RWPE2 (cell line): ENCODE measurements around the gene DCPS.
"Not testable (repeated sequence)": the region's sequence is repeated elsewhere in the genome, so short reads cannot be mapped to it uniquely, and the experiment has no call there.

Experiments
- ATAC-seq: fragments of 200-7000 bp; cut with Tn5 transposase; 3 replicates; pipeline ENCODE4 v1.9.1; 2021; ENCODE audit warnings: low read depth
- DNase-seq: peaks from one replicate; pipeline ENCODE4 v3.0.0-alpha.2; 2020; ENCODE audit warnings: low spot score
- H3K27ac ChIP-seq: fragments of 450-650 bp; 2 replicates; pipeline ENCODE4 v1.5.1; 2017; ENCODE audit warnings: mild to moderate bottlenecking; ENCODE audit not compliant: poor library complexity, severe bottlenecking
- H3K27me3 ChIP-seq: fragments of 250-450 bp; sonication (Bioruptor Pico); 2 replicates; pipeline ENCODE4 v1.5.1; 2021; ENCODE audit warnings: mild to moderate bottlenecking, moderate library complexity; ENCODE audit not compliant: insufficient read depth, poor library complexity, severe bottlenecking
- H3K36me3 ChIP-seq: fragments of 250-450 bp; sonication (Bioruptor Pico); 2 replicates; pipeline ENCODE4 v1.5.1; 2020; ENCODE audit warnings: low read depth, mild to moderate bottlenecking, moderate library complexity
- H3K4me1 ChIP-seq: fragments of 250-450 bp; sonication (Bioruptor Pico); 2 replicates; pipeline ENCODE4 v1.5.1; 2021; ENCODE audit warnings: mild to moderate bottlenecking, moderate library complexity; ENCODE audit not compliant: insufficient read depth, poor library complexity, severe bottlenecking
- H3K4me3 ChIP-seq: fragments of 250-450 bp; sonication (Bioruptor Pico); 2 replicates; pipeline ENCODE4 v1.5.1; 2021; ENCODE audit warnings: mild to moderate bottlenecking, moderate library complexity; ENCODE audit not compliant: severe bottlenecking
- H3K9me3 ChIP-seq: fragments of 250-450 bp; sonication (Bioruptor Pico); 2 replicates; pipeline ENCODE4 v1.5.1; 2021; ENCODE audit warnings: mild to moderate bottlenecking, moderate library complexity; ENCODE audit not compliant: severe bottlenecking
- CTCF ChIP-seq: fragments of 450-650 bp; IDR thresholded peaks from one replicate; pipeline ENCODE4 v1.5.1; 2017; ENCODE audit warnings: mild to moderate bottlenecking, moderate library complexity; ENCODE audit not compliant: poor library complexity, severe bottlenecking

Gene DCPS

DNA sequence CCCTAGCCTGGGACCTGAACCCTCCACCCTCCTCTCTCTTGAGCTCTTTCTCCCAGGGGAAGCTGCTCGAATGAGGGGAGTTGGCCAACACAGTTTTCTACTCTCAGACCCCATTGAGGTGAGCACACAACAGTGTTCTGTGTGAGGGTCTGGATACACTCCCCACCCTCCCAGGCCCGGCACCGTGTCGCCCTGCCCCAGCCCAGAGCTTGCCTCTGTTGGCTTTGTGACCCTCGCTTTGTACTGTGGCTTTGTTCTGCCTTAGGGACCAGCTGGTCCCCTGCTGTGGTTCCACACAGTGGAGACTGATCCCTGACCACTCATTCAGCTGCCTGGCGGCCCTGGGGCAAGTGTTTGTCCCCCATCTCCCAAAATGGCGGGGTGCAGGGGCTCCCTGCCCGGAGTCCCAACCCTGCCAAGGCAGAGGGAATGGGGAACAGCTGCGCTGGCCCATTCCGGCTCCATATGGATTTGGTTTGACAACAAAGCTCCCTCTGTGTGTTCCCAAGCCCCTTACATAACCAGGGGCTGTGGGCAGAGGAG lies 59.9 kb downstream of the DCPS start:
- no peak overlapping the region for H3K4me3 ChIP-seq
- no peak for ATAC-seq
- H3K27ac ChIP-seq, result no peak overlapping the region
- no peaks in the 10 kb centered on the region for H3K4me1 ChIP-seq
- no peak for TF ChIP-seq CTCF
- H3K27me3 ChIP-seq, result no peaks in the 10 kb centered on the region
- peaks cover 12% of the 10 kb centered on the region; the same call in 1 of the 2 replicates for H3K36me3 ChIP-seq
- DNase-seq, result no peak
- H3K9me3 ChIP-seq, result no peaks in the 10 kb centered on the region

GRCh38 chr11:126364735-126365134 lies 60.9 kb downstream of the DCPS start:
- ATAC-seq, H3K4me1 ChIP-seq, H3K27ac ChIP-seq, DNase-seq, H3K9me3 ChIP-seq, H3K27me3 ChIP-seq, H3K4me3 ChIP-seq: not testable (repeated sequence)
- H3K36me3 ChIP-seq, result peaks cover 11% of the 10 kb centered on the region; the same call in 1 of the 2 replicates

GRCh38 chr11:126365508-126365907 lies 61.6 kb downstream of the DCPS start:
- H3K9me3 ChIP-seq, H3K27me3 ChIP-seq, H3K27ac ChIP-seq, DNase-seq, H3K4me3 ChIP-seq, H3K4me1 ChIP-seq, ATAC-seq, H3K36me3 ChIP-seq: not testable (repeated sequence)

DNA sequence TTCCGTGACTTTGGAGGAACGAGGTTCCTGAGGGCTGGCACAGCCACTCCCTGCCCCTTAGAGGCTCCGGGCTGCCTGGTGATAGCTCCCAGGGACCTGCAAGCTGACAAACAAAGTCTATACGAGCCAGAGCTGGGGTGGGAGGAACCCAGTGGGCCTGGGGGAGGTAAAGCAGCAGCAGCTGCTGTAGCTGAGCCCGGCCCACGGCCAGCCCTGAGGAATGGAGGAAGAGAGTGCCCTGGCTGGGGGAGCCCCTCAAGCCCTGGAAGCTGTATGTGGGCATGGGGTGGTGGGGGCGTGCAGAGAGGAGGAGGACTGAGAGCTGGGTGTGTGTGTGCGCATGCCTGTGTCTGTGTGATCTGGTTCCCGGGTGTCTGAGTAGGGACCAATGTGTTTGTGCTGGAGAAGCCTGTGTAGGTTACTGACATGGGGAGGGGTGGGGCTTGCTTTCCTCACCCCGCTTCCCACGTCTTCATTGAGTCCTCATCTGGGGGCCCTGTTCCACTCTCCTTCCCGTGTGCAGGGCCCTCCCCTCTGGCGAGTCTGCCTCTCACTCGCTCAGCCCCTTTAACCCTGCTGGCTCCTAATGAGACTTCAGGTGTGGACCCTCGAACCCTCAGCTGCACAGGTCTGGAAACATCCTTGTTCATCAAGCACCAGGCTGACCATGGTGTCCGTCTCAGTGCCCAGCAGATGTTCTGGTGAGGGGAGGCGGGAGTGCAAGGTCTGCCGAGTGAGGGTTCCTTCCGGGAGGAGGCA lies 62.4 kb downstream of the DCPS start:
- Histone ChIP-seq H3K4me1 (no peaks in the 10 kb centered on the region), H3K4me3 (no peak overlapping the region), H3K36me3 (no peaks in the 10 kb centered on the region), H3K9me3 (no peaks in the 10 kb centered on the region), H3K27ac (no peak overlapping the region), H3K27me3 (no peaks in the 10 kb centered on the region)
- DNase-seq (no peak), ATAC-seq (no peak)
- TF ChIP-seq CTCF, result no peak

DNA sequence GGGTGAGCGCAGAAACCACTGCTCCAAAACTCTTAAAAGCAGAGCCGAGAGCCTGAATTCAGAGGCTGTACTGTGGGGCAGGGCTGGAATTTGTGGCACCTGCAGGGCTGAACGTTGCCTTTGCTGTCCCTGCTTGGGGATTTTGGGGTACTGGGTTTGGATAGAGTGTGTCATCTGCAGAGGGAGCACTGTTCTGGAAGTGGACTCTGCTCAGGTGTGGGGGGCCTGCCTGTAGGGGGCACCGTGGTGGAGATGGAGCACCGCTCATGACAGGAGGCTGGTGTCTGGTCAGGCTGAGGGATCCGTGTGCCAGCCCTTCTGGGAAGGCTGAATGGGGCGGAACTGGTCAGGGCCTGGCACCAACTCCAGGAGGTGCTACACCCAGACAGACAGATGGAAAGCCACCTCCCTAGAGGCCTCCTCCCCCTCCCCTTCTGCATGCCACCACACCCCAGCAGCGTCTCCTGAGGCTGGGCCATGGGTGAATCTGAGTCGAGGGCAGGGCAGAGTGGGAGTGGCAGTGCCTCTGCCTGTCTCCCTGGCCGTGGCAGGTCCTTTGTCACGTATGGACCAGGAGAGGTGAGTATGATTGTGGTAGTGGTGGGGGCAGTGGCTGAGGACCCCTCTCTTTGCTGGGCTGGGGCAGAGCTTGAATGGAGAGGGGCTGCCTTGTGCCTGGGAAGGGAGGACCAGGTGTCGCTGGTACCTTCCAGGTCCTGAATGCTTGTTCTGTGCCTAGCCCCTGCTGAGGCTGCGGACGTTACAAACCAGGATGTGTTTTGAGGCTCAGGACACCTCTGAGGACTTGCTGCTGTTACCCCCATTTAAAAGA lies 63.2 kb downstream of the DCPS start:
- ATAC-seq, result peak; percentile 26; the same call in 2 of the 3 replicates
- not testable (repeated sequence) for H3K27ac ChIP-seq, H3K36me3 ChIP-seq, H3K4me1 ChIP-seq, DNase-seq, H3K4me3 ChIP-seq, H3K9me3 ChIP-seq, H3K27me3 ChIP-seq

DNA sequence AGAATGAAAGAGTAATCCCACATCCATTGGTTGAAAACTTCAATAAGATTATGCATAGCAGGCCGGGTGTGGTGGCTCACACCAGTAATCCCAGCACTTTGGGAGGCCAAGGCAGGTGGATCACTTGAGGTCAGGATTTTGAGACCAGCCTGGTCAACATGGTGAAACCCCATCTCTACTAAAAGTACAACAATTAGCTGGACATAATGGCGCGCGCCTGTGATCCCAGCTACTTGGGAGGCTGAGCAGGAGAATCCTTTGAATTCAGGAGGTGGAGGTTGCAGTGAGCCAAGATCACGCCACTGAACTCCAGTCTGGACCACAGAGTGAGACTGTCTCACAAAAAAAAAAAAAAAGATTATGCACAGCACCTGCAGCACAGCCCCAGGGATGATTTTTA lies 63.9 kb downstream of the DCPS start:
- not testable (repeated sequence) for H3K36me3 ChIP-seq, H3K9me3 ChIP-seq, H3K27me3 ChIP-seq, H3K27ac ChIP-seq, DNase-seq, H3K4me3 ChIP-seq, H3K4me1 ChIP-seq, ATAC-seq

DNA sequence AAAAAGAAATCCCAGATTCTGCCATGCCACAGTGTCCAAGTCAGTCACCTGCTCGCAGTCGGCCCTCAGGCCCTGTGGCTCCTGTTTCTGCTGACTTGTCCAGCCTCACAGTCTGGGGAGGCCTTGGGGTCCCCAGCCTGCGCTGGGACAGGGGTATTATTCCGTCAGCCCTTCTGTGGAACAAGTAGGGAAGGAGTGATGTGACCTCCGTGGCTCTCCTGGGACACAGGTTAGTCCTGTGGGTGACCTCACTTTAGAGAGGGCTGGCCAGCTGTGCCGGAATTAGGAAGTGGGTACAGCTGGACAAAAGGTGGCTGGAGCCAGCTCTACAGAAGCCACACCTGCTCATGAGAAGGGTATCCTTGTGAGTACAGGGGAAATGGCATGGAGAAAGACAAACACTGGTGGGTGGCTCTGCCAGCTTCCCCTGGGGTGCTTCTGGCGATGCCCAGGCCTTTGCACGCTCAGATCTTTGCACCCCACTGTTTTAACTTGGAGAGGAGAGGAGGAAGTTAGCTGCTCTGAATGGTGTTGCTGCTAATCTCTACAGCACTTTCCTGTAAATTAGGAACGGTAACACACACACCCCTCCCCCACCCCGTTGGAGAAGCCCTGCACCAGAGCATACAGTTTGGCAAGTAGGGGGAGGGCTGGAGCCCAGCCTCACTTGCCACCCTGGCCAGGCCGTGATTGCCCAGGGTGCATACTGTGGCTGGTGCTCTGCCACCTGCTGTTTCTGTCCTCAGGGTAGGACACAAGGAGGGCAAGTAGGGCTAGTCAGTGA lies 64.7 kb downstream of the DCPS start:
- H3K9me3 ChIP-seq, H3K4me3 ChIP-seq, DNase-seq, H3K27me3 ChIP-seq, H3K27ac ChIP-seq, H3K36me3 ChIP-seq, ATAC-seq: not testable (repeated sequence)
- H3K4me1 ChIP-seq, result peaks cover 11% of the 10 kb centered on the region
